GM19238 (cell line): ENCODE data around the gene C22orf23.
"Not testable (repeated sequence)": the region's sequence is repeated elsewhere in the genome, so short reads cannot be mapped to it uniquely, and the experiment has no call there.

Source experiments
- DNase-seq: peaks from one replicate; pipeline ENCODE4 v3.0.0; 2011; ENCODE audit warnings: low spot score; ENCODE audit not compliant: insufficient read length

C22orf23 gene

DNA sequence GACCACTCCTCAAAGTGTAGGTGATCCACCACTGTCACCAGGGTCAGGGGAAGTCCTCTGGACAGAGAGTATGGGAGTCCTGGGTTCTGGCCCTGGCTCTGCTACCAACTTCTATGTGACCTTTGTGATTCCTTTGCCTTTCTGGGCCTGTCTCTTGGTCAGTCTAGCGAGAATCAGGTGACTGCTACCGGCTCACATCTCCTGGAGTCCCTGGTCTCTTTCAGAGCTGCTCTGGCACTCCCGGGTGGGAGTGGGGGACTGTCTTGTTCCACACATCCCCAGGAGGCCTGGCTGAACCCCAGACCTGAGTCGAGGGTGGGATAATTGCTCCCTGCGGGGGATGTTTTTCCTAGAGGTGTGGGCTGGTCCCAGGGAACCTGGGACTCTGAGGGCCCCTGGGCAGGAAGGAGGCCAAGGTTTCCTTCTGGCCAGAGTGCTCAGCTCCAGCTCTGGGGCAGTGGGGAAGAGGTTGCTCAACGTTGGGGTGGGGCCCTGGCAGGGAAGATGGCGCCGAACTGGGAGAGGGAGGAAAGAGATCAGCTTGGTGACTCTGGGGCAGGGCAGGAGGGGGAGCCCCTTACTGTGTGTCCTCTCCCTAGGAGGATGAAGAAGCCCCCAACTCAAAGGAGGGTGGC is 28.9 kb upstream of the C22orf23 start:
- no peak for DNase-seq

DNA sequence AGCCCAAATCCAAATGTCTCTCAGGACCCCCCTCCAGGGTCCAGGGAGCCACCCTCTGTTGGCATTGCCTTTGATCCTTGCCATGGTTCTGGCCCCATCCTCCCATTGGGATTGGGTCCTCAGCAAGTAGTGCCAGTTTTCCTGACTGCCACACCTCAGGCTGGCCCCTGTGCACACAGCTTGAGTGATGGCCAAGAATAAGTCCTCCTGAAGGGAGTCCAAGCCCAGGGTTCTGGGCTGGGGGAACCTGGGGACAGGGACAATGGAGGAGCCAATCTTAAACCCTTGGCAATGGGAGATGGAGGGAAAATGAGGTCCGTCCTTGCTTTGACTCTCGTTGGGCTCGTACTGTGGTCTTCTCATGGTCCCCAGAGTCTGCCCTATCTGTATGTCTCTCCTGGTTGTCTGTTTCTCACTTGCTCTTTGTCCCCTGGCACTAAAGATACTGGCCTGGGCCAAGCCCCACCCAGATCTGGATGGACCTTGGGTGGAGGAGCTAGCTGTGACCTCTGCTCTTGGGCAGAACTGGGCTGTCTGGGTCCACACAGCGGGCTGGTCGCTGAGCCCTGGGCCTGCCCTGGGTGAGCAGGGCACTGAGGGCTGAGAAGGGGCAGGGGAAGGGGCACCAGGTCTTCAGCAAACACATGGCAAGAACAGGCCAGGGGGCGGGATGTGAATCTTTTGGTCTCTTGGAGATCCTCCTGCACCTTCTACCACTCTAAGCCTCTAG is 28.0 kb upstream of the C22orf23 start:
- no peak for DNase-seq

DNA sequence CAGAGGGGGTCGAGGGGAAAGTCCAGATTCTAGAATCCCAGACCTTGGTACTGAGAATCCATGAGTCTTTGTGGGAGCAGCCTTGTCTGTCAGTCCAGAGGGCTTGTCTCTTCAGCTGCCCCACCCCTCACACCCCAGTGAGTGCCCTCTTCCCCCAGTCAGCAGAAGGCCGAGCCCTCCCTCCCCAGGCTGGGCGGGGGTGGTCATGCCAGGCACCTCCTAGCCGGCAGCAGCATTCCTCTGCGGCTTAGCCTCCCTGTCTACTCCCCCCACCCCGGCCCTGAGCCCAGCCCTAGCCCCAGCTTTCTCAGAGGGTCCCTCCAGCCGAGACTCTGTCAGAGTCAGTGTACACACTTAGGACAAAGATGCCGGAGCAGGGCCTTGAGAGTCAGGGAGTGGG is 26.4 kb upstream of the C22orf23 start:
- no peak for DNase-seq

DNA sequence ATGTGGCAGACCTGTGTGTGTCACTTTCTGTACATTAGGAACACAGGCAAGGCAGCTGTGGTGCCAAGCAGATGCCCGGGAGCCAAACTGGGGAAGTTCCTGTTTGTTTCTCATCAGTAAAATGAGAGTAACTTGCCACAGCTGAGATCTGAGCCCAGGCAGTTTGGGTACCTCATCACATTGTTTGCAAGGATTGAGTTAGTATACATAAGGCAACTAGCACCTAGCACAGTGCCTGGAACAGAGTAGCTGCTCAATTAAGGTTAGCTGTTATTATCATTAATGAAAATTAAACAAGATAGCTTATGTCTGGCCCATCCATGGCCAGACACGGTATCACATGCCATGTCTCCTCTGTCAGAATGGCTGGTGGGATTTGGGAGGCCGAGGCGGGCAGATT is 23.1 kb upstream of the C22orf23 start:
- no peak for DNase-seq

DNA sequence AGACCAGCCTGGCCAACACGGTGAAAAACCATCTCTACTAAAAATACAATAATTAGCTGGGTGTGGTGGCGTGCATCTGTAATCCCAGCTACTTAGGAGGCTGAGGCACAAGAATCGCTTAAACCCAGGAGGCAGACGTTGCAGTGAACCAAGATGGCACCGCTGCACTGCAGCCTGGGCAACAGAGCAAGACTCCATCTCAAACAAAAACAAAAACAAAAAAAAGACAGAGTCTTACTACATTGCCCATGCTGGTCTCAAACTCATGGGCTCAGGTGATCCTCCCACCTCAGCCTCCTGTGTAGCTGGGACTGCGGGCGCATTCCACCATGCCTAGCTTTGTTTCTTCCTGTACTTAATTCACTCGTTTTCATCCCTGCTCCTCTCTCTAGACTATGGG is 22.6 kb upstream of the C22orf23 start:
- DNase-seq: not testable (repeated sequence)

DNA sequence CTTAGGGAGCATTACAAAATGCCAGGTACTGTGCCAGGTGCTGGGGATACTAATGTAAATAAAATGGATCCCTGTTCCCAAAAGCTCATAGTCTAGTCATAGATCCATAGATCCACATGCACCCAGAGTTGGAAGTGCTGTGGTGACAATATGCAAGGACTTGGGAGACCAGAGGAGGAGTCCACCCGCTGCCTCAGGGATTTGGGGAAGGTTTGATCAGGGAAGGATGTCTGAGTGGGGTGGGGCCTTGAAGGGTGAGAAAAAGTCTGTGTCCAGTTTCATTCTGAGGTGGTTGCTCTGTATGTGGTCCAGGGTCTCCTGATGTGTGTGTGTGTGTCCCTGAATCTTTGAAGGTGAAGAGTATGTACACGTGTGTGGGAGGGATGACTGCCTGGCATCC is 21.8 kb upstream of the C22orf23 start:
- no peak for DNase-seq

DNA sequence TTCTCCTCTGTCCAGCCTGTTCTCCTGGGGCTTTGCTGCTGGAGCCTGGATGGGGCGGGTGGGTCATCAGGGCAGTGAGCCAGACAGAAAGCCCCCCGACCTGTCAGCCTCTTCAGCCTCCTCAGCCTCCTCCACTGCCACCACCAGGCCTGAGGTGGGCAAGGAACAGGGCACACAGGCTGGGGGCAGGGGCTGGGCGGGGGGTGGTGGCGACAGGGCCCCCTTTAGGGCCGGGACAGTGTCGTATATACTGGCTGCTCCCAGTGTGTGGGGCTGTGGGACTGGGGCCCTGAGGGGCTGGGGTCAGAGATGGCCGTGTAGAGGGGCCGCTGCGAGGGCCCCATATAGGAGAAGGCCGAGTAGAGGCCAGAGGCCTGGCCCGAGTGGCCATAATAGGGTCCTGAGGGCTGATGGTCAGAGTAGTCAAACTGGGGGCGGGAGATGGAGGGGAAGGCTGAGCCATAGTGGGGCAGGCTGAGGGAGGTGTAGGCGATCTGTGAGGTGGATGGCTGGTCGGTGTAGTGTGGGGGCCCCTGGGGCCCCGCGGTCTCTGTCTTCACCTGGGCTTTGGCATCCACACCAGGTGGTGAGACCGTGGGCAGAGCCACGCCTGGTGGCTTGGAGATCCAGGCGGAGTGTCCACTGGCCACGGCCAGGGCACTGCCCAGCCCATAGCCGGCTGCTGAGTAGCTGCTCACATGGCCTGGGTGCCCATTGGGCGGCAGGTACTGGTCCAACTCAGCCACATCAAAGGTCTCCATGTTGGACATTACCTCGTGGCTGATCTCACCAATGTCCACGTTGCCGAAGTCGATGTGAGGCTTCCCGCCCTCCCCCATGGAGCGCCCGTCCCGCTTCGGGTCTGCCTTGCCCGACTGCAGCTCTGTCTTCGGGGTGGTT is 20.1 kb upstream of the C22orf23 start:
- no peak for DNase-seq

DNA sequence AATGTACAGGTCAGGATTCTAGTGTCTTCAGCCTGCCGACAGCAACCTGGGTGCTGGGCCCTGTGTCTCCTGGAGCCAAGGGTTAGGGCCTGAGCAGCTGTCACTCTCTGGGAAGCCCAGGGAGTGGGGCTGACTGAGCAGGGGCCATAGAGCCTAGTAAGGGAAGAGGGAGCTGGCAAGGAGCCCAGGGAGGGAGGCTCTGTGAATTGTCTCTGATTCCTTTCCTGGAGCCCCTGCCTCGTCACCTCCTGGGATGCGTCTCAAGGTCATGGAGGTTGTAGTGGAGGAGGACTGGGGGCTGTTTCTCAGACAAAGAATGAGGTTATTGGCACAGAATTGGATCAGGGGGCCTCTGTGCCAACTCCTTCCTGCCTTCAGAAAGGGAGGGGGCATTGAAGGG is 19.1 kb upstream of the C22orf23 start:
- DNase-seq: no peak

DNA sequence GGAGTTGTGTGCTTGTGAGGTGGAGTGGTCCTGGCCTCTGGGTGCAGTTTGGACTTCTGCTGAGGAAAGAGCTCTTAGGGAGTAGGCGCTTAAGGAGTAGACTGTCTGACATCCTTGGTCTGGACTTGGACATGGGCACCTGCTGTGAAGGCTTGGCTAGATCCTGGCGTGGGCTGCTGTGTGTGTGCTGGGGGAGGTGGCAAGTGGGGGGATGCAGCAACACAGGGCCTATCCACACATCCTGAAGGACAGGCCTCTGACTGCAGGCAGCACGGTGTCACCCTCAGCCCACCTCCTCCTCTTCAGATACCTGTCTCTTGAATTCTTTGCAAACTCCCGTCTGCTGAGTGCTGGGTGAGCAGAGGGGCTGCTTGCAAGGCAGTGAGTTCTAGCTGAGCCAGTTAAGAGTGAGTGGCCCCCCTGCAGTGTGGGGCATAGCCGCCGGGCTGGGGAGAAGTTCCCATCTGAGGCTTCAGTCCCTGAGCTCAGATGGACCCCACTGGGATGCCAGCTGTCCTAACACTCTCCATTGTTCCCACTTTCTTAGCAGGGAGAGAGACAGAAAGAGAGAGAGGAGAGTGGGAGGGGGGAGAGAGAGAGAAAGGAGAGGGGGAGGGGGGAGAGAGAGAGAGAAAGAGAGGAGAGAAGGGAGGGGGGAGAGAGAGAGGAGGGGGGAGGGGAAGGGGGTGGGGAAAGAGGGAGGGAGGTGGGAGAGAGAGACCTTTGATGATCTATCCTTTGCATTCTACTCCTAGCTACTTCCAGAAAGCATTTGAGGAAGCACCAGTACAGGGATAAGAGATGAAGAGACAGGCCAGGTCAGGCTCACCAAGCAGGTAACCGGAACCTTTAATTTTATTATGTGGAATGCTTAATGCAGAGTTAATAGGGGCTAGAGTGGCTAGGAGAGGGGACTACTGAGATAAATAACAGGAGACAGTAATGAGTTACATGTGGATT is 18.4 kb upstream of the C22orf23 start:
- no peak for DNase-seq

DNA sequence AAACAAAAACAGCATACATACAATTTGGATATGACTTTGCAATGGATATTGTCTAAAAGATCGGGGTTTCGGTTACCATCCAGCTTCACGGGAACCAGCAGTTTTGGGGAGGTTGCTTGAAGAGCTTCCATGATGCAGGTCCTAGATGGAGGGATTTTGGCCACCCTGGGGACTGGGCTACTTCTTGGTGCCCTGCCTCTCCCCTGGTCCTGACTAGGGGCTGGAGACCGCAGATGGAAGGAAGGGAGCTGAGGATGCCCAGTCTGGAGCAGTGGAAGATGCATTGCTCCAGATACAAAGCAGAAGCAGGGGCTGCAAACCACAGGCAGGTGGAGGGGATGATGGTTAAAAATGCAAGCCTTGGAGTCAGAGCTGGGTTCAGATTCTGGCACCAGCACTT is 17.5 kb upstream of the C22orf23 start:
- no peak for DNase-seq

DNA sequence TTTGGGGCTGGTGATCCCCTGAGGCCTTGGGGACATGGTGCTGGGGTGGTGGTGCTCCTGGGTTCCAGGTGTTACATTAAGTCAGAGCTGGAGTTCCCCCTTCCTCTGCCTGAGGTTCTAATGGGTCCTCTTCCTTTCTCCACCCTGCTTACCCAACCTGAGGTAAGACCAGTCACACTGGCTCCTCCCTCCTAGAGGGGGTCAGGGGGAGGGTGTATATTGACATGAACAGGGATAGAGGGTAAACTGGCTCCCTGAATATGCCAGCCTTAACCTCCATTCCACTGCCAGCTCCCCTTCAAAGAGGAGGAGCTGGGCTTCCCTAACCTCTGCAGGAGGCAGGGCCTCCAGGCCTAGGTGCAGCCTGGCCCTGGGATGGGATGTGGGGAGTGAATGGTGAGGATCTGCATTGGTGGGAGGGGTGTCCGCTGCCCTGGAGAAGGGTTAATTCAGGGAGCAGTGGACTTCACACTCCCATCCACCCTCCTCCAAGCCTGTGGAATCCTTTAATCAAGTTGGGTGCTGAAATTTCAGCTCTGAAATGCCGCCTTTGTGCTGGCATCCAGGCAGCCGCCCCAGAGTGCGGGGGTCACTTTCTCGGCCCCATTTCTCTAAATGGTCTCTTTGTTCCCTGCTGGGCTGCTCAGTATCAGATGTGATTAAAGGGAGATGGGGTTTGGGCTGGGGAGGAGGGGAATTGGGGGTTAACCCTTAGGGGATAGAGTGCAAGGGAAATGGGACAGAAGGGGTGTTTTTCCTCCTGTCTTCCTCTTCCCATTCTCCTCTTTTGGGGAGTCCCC is 15.3 kb upstream of the C22orf23 start:
- no peak for DNase-seq

DNA sequence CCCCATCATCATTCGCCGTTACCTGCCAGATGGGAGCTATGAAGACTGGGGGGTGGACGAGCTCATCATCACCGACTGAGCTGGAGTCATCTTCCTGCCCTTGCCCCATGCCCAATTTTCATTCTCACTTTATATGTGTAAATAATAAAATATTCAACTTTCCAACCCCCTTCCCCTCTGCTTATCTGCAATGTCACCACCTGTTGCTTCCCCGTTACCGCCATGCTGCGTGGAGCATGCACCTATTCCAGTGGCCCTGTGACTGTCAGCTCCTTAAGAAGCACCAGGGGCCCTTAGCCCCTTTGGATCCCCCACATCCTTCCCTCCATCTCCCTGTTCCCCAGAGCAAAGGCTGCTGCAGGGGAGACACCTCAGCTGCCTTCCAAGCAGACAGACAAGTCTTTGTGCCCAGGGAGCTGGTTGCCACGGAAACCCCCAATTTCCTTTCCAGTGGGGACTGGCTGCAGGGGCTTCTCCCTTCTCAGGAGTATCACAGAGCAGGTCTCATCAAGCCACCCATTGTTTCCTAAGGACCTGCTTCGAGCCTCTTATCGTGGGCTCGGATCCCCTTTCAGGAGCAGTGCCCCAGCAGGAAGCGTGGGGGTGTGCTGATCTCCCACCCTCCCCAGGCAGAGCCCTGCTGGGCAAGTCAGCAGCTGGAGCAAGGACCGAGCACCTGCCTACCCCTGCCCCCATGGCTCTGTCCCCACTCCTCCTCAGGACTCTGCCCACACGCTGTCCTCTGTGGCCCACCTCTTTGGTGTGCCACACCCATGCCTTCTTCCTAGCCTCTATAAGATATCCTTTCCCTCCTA is 14.4 kb upstream of the C22orf23 start:
- no peak for DNase-seq

DNA sequence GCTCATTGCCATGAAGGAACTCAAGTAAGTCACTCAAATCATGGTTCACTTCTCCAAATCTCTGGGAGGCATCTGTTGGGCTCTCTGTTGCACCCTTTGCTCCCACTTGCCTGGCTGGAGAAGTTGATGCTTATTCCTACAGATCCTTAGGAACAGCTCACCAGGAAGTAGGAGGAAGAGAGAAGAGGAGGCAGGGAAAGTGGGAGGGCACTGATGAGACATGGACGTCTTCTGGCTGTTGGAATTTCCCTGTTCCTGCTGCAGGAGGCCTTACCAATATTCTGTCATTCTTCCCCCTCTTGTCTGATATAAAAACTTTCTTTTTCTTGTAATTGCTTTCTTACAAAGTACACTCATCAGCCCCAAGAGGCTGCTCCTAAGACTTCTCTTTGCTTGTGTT is 13.7 kb upstream of the C22orf23 start:
- no peak for DNase-seq

DNA sequence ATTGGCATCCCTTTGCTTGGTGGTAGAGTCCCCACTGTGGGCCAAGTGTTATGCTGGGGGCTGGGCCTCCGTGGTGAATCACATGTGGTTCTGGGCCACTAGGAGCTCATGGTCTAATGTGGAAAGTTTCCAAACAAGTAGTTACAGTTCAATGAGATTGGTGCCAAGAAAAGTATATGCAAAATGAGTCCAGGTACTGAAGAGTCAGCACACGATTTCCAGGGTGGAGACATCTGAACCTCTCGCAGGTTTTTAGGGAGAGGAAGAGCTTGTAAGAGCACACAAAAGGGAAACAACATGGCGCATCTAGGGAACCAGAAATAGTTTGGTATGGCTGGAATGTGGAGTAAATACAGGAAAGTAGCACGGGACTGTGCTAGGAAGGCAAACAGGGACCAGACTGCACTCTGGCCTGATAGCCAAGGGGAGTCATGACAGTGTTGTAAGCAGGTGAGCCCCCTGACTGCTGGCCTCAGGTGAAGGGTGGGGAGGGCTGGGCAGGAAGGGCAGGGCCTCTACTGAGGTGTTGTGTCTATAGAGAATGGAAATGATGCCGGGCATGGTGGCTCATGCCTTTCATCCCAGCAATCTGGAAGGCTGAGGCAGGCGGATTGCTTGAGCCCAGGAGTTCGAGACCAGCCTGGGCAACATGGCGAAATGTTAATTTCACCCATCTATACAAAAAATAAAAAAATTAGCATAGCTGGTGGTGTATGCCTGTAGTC is 12.7 kb upstream of the C22orf23 start:
- DNase-seq: no peak

DNA sequence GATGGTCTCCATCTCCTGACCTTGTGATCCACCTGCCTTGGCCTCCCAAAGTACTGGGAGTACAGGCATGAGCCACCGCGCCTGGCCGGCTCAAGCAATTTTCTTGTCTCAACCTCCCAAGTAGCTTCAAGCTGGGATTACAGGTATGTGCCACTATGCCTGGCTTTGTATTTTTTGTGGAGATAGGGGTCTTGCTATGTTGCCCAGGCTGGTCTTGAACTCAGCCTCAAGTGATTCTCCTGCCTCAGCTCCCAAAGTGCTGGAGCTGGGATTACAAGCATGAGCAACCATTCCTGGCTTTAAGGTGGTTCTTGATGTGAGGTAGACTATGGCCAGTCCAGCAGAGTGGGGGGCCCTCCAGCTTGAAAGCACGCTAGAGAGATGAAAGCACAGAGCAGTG is 7.7 kb upstream of the C22orf23 start:
- no peak for DNase-seq

DNA sequence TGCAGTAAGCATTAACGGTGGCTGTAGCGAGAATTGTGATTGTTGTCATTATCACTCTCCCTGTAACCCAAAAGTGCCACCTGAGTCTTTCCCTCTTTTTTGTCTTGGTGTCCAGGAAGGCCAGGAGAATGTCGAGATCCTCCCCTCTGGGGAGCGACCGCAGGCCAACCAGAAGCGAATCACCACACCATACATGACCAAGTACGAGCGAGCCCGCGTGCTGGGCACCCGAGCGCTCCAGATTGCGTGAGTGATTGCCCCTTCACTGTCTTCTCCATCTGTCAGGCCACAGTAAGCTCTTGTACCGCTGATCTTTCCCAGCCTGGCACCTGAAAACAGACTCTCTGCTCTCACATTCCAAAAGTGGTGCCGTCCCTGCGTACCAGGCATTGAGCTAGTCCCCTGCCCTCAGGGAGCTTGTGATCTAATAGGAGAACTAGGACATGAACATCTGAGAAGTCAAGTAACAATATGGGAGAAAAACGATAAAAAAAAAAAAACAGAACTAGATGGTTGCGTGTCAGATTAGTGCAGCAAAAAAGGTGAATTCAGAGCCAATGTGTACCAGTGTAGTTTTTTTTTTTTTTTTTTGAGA is 5.9 kb upstream of the C22orf23 start:
- no peak for DNase-seq

DNA sequence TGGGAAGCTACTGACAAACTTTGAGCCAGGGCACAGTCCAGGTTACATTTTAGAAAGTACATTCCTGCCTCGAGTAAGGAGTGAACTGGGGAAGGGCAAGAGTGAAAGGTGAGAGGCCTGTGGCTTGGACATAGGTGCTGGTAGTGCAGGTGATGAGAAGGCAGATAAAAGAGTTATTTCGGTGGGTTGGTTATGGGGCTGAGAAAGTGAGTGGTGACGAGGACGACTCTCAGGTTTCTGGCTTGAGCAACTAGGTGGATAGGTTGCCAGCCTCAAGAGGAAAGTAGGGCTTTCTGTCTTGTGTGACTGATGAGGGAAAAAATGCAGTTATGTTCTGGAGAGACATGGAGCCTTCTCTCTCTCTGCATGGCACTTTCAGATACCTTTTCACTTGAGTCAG is 3.8 kb upstream of the C22orf23 start:
- DNase-seq: no peak

DNA sequence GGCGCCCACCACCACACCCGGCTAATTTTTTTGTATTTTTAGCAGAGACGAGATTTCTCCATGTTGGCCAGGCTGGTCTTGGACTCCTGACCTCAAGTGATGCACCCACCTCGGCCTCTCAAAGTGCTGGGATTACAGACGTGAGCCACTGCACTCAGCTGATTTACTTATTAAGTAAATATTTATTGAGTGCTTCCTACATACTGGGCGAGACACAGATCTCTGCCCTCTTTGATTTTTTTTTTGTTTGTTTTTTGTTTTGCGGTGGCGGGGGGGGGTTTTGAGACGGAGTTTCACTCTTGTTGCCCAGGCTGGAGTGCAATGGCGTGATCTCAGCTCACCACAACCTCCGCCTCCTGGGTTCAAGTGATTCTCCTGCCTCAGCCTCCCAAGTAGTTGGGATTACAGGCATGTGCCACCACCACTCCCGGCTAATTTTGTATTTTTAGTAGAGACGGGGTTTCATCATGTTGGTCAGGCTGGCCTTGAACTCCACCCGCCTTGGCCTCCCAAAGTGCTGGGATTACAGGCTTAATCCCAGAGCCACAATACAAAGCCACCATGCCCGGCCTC is 2.5 kb upstream of the C22orf23 start:
- not testable (repeated sequence) for DNase-seq
